GM19025 (cell line): ENCODE measurements around the gene IZUMO4.

ENCODE experiments used
- ATAC-seq: cut with Tn5 transposase; IDR thresholded peaks from one replicate; pipeline ENCODE4 v1.9.1; 2021; ENCODE audit warnings: mild to moderate bottlenecking, low read depth, moderate library complexity; ENCODE audit not compliant: unreplicated experiment

IZUMO4 gene

GRCh38 chr19:2096480-2097202 lies at the start of gene IZUMO4:
IZUMO4 (plus strand) TSS chr19:2096915; CDS start chr19:2096946, 31 bp downstream.
- peak; percentile 52 for ATAC-seq

GRCh38 chr19:2047076-2047448 lies 49.7 kb upstream of the IZUMO4 start:
- ATAC-seq: no peak

- ATAC-seq: no peak
Measured at GRCh38 chr19:2047449-2048103, 49.1 kb upstream of the IZUMO4 start.

- no peak for ATAC-seq
Measured at GRCh38 chr19:2048104-2048958, 48.4 kb upstream of the IZUMO4 start.

- ATAC-seq: no peak
Measured at GRCh38 chr19:2048959-2049740, 47.6 kb upstream of the IZUMO4 start.

GRCh38 chr19:2049741-2050348 lies 46.9 kb upstream of the IZUMO4 start:
- no peak for ATAC-seq

GRCh38 chr19:2050349-2050990 lies 46.2 kb upstream of the IZUMO4 start:
- ATAC-seq: peak; percentile 2

GRCh38 chr19:2050991-2051772 lies 45.5 kb upstream of the IZUMO4 start, which contains the start of gene MKNK2:
MKNK2 (minus strand) TSS chr19:2051244; CDS start chr19:2050851, 393 bp downstream.
- ATAC-seq: peak; percentile 51

GRCh38 chr19:2051773-2052704 lies 44.7 kb upstream of the IZUMO4 start:
- ATAC-seq: no peak

GRCh38 chr19:2053601-2054389 lies 42.9 kb upstream of the IZUMO4 start:
- ATAC-seq: no peak

- no peak for ATAC-seq
Measured at GRCh38 chr19:2054763-2055162, 42.0 kb upstream of the IZUMO4 start.

- no peak for ATAC-seq
Measured at GRCh38 chr19:2055931-2056836, 40.5 kb upstream of the IZUMO4 start.

GRCh38 chr19:2056837-2057192 lies 39.9 kb upstream of the IZUMO4 start:
- ATAC-seq: no peak

- no peak for ATAC-seq
Measured at GRCh38 chr19:2057484-2058469, 38.9 kb upstream of the IZUMO4 start.
